Stimulated activated naive CD8-positive, alpha-beta T cell treated with anti-CD3 and anti-CD28 coated beads, Interleukin-15, Interleukin-2, amounts not matched to agents 100 U/mL and 50 U/mL, for 24 hours (primary cell): ENCODE data around the gene OTUD4.

Experiments
- ATAC-seq: fragments of 150-1000 bp; cut with Tn5 transposase; one replicate; pipeline ENCODE4 v1.10.0; 2021
- DNase-seq: peaks from one replicate; pipeline ENCODE4 v3.0.0; 2021

The OTUD4 gene

GRCh38 chr4:145130130-145130529, 50.3 kb downstream of the OTUD4 start:
- no peak for DNase-seq
- no peak for ATAC-seq

GRCh38 chr4:145125396-145125795, 55.0 kb downstream of the OTUD4 start:
- ATAC-seq (no peak), DNase-seq (no peak)

GRCh38 chr4:145108128-145108527, 72.3 kb downstream of the OTUD4 start:
- no peak for ATAC-seq
- DNase-seq = no peak

- DNase-seq (no peak), ATAC-seq (no peak)
Measured at GRCh38 chr4:145107126-145107525, 73.3 kb downstream of the OTUD4 start.

GRCh38 chr4:145103496-145103895, 76.9 kb downstream of the OTUD4 start:
- no peak for DNase-seq
- no peak for ATAC-seq

- ATAC-seq (no peak), DNase-seq (no peak)
Measured at GRCh38 chr4:145102619-145103018, 77.8 kb downstream of the OTUD4 start.

GRCh38 chr4:145101091-145101490, 79.3 kb downstream of the OTUD4 start:
- ATAC-seq (no peak), DNase-seq (no peak)

GRCh38 chr4:145099653-145100052, 80.7 kb downstream of the OTUD4 start:
- no peak for DNase-seq
- ATAC-seq = no peak

- DNase-seq = peak; percentile 46
- peak; percentile 38 for ATAC-seq
Measured at GRCh38 chr4:145098675-145099037, 81.7 kb downstream of the OTUD4 start.

- DNase-seq = peak; percentile 96
- peak; percentile 93 for ATAC-seq
Measured at GRCh38 chr4:145097821-145098674, 82.3 kb downstream of the OTUD4 start, which contains the start of the genes ABCE1 and ANAPC10. ABCE1 (plus strand) TSS chr4:145098311; CDS start chr4:145104413, 6,102 bp downstream. ANAPC10 (minus strand) TSS chr4:145098196; CDS start chr4:145096099, 2,097 bp downstream.

- ATAC-seq = no peak
- DNase-seq = no peak
Measured at GRCh38 chr4:145097331-145097820, 83.0 kb downstream of the OTUD4 start.

GRCh38 chr4:145093638-145094037, 86.8 kb downstream of the OTUD4 start:
- DNase-seq (no peak), ATAC-seq (no peak)

GRCh38 chr4:145090380-145090779, 90.0 kb downstream of the OTUD4 start:
- ATAC-seq (no peak), DNase-seq (no peak)

GRCh38 chr4:145083891-145084605, 96.3 kb downstream of the OTUD4 start:
- no peak for DNase-seq
- peak; percentile 32 for ATAC-seq
